HG02943 (cell line): ENCODE data around the gene NR5A2.

Source experiments
- ATAC-seq: cut with Tn5 transposase; IDR thresholded peaks from one replicate; pipeline ENCODE4 v1.9.1; 2021; ENCODE audit warnings: mild to moderate bottlenecking, low read depth, moderate library complexity; ENCODE audit not compliant: unreplicated experiment

Gene NR5A2

DNA sequence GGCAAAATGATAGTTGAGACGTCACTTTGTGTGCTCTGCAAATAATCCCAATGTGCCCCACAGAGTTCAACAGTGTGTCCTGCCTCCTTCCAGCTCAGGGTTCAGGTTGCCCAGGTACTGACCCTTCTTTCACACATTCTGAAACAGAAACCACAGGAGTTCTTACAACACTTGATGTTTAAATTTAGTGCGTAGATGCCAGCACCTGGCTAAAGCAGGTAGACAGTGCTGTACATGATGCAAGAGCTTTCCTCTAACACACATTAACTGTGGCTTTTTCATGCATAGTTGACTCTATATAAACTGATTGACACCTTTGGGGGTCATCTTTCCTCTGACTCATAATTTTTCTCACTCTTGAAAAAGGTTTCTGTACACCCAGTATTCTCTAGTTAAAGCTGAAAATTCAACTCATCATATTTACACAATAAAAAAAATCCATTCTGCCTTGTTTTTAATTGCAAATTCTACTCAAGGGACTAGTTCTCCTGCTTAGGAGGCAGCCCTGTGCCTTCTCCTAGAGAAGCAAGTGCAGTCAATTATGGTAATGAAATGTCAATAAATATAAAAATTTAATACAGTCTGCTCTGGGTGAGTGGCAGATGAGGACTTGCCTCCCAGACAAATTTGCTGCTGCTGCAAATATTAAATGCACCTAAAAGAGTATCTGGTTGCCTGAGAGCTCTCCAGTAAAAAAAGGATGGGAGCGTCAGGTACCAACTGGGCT, 91.4 kb downstream of the NR5A2 start:
- no peak for ATAC-seq

DNA sequence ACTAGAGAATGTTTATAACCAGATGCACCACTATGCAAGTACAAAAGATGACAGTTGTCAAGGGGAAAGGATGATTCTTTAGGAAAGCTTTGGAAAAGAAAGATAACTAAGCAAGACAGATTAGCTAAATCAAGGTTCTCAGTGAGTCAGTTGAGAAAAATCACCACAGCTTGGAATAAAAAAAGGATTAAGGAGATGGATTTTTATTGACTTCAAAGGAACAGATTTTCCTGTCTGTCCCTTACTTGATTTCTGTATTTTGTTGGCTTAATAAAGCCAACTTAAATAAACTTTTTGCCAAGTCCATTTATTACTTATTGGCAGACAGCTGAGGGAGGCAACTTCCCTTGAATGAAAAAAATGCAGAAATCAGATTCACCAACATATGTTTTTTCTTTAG, 93.9 kb downstream of the NR5A2 start:
- no peak for ATAC-seq

DNA sequence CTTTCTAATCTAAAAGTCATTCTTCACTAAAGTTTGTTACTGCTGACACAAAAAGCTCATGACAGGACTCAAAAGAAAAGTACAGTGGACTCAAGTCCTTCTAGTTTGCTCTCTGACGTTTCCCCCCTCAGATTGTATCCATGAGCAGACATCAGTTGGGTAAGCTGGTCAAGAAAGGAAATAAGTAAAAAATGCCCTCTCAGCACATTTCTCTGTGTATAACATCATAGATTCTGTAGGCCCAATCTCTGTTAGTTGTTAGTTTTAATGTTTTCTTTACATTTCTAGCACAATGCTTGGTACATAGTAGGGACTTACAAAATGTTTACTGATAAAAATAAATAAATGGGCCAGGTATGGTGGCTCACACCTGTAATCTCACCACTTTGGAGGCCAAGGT, 96.8 kb downstream of the NR5A2 start:
- no peak for ATAC-seq

DNA sequence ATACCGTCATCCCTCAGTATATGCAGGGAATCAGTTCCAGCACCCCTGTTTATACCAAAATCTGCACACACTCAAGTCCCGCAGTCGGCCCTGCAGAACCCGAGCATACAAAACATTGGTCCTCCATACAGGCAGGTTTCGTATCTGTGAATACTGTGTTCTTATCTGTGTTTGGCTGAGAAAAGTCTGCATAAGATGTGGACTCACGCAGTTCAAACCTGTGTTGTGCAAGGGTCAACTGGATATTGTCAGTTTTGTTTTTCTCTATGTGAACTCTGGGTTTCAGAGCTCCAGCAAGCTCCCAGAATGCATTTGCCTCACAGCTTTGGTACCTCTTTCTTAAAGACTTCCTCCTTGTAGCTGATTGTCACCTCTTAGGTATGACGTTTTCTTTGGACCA, 100.6 kb downstream of the NR5A2 start:
- ATAC-seq, result no peak

DNA sequence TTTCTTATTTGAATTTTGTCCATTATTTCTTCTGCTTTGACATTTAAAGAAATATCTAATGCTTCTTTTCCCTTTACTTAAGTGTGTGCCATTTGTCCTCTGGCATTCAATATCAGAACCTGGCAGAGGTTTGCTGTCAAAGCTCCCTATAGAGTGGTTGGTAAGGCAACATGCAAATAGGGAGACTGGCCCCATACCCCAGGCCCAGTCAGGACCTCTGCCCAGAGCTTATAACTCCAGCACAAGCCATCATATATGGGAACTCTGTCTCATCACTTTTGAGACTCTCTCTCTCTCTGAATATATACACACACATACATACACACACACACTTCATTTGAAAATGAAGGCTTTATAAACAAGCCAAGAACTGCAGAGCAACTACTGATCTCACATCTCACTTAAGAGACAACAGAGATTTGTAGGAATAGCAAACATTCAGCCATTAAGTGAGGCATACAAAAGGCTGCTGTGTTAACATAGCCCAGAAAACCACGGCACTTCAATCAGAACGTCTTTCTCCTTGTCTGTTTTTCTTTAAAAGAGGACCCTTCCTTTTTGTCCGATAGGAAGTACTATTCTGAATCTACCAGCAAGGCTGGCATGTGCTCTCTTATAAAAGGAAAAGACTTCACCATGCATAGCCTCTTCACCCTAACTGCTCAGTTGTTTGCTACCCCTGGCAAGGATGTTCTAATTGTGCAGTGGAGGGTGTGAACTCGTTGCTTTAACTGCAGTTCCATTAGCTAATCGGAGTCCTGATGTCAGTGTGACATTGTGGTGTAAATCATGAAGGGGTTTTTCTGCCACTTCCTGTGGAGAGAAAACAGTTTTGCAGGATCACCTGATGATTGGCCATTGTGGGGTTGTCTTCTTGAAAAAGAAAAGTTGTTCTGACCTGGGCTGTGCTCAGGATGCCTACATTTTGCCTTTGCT, 101.7 kb downstream of the NR5A2 start:
- no peak for ATAC-seq

DNA sequence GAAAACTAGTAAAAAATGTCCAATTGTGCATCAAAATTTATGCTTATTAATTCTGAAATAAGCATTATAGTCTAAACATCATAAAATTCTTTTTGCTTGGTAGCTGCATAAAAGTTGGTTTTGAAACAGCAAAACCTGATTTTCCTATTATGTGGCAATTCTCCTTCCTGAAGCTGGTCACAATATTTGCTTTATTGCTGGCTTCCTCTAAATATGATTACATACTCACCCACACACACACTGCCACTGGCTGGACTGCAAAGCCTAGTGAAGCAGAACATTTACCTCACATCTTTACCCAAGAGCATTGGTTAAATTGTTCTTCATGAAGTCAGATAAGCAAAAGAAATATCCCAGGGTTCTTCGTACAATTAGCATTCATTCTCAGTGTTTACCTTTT, 103.0 kb downstream of the NR5A2 start:
- ATAC-seq, result no peak

DNA sequence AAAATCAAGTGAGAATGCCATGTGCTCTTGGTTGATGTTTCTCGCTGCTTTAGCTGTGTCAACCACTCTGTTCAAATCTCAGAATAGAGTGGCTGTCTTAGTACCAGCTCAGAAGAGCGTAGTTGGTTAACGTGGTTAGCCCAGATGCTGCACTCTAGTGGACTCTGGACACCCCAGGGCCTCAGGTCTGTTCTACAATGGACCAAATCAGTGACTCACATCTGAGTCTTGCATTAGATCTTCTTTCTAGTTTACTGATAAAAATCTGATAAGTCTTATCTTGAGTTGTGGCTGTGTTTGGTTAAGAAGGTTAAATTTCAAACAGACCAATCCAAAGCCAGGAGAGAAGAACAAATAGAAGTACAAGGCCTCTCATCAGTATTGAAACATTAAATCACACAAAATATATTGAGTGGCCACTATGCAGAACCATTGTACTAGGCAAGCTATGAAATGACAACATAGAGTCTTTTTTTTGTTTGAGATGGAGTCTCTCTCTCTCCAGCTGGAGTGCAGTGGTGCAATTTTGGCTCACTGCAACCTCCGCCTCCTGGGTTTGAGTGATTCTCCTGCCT, 104.1 kb downstream of the NR5A2 start:
- no peak for ATAC-seq

DNA sequence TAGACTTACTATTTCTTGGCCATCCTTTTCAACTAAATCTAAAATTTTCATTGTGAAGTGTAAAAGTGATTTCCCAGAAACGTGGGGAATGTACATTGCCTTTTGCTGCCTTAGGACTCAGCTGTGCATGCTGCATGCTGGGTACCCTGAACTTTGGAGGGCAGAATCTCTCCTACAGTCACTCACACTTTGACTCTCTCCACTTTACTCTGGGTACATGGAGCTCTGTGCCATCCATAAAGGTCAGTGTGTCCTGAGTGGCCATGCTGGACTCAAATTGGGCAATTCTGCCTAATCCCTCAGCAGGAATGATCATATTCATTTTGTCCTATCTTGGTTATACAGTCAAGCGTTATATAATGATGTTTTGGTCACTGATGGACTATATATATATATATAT, 105.6 kb downstream of the NR5A2 start:
- ATAC-seq, result no peak

DNA sequence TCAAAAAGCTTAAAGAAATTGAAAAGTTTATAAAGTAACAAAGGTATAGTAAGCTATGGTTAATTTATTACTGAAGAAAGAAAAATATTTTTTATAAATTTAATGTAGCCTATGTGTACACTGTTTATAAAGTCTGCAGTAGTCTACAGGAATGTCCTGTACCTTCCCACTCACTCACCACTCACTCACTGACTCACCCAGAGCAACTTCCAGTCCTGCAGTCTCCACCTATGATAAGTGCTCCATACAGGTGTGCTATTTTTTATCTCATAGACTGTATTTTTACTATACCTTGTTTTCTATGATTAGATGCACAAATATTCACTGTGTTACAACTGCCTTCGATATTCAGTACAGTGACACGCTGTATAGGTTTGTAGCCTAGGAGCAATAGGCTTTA, 106.6 kb downstream of the NR5A2 start:
- ATAC-seq, result no peak

DNA sequence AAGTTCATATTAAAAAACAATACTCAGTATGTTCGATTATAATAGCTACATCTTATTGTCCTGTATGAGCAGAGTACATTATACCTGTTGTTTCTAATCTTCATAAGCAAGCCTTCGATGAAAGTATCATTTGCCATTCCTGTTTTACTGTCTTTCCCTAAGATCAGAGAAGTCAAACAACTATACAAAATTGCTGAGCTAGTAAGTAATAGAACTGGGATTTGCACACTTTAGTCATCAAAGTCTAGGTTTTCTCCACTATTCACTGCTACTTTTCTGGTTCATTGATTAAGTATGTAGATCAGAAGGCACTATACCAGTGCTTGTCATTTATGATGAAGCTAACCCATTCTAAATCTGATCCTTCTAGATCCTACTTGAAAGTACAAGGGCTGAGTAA, 108.9 kb downstream of the NR5A2 start:
- ATAC-seq, result no peak

DNA sequence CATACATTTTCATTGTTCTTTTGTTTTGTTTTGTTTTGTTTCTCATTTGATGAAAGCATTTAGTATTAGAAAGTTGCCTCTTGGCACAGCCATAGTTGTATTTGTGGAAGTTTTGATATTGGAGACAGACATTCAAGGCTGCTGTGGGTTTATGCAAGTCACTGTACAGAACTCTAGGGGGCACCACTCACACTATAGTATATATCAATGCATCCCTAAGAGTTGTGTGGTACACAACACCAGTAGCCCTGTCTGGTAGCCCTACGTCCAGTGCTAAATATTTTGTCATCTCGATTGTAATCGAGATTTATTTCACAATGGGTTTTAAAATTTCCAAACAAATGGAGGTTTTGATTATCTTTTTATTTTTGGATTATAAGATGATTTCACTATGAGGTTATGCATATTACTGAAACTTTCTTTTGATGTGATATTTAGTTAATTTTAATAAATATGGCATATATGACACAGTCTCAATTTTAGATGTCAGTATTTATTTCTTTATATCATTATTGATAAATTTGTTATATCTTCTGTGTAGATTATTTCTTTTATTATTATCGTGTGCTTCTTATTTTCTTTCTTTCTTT, 112.2 kb downstream of the NR5A2 start:
- ATAC-seq, result peak; percentile 59

DNA sequence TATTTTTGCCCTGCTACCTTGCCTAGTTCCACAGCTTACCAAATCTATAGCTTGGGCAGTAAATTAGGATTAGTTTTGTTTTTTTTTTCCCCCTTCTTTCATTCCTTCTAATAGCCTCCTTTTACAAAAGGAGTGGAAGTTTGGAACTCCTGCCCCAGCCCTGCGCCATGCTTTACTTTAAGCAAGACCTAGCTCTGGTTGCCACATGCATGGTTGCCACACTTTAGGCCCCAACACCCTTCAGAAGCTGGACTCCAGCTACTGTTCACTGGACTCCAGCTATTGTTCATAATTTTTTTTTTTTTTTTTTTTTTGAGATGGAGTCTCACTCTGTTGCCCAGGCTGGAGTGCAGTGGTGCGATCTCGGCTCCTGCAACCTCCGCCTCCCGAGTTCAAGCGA, 115.8 kb downstream of the NR5A2 start:
- ATAC-seq, result no peak

DNA sequence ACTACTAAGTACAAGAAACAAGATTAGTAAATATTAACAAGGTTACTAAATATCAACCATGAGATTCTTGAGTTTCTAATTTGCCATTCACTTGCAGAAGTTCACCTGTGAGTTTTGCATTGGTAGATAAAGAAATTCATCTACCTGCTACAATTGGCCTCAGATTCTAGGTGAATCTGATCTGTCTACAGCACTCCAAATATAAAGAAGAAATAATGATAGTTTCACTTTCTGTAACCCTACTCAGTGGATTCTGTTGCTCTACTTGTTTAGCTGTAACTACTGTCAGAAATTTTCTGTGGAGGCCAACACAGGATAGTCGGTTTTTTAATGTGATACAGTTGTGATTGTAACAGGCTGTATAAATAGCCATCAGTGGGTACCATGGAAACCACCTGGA, 118.6 kb downstream of the NR5A2 start:
- ATAC-seq, result no peak

DNA sequence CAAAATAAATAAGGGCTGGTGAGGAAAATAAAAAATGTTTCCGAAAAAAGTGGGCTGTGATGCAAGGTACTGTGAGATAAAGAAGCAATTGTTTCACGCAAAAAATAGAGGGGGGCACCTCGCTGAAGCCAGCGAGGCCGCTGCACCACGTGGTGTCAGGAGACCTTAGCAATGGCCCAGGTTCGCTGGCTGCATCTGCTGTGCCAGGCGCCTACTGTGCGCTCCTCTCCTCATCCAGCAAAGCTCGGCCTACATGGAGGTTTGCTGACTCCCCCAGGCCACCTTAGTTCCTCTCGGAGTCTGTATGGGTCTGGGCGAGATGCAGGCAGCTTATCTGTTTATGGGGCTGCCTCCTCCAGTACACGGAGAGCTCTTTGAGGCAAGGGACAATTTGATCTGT, 119.6 kb downstream of the NR5A2 start:
- no peak for ATAC-seq

DNA sequence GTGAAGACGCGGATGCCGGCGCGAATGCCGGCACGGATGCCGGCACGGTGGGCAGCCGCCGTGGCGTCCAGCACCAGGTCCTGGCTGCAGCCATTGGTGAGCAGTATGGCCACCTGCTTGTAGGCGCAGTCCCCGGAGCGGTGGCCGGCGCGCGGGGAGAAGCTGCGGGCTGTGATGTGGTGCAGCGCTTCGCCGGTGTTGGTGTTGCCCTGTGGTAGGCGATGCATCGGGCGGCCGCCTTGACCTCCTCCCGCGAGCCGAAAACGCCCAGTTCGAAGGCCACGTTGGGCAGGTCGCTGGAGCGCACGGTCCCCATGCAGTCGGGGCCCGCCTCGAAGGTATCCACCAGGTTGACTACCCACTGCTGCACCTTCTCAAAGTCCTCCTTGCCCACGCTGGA, 120.2 kb downstream of the NR5A2 start:
- no peak for ATAC-seq

DNA sequence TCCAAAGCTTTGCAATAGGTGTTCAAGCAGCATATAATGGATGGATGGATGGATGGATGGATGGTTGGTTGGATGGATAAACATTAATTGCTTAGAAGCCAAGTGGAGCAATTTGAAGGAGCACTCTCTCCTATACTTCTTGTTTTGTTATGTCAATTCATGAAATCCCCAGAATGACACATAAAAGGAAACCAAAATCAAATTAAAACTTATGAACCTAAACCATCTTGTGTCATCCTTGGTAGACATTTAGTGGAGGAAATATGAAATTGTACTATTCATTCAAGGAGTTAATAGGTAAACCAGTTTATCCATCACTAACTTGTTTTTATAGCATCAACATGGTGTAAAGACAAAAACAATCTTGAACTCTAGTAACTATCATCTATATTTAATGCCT, 122.5 kb downstream of the NR5A2 start:
- ATAC-seq, result no peak

DNA sequence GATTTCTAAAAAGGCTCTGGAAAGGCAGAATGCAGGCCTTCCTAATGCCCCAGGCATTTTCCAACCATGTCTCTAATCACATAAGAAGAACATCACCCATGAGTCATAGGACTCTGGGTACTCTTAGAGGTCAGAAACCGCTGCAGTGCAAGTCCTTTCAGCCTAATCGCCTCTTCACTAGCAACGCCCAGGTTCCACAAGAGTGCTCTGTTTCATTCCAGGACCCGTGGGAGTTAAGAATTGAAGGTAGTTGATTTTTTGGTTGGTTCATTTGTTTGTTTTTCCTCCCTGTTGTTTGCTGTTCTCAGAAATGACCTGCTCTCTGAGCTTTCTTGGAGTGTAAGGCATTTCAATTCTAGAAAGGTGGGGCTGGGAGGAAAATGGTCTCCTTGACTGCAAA, 123.2 kb downstream of the NR5A2 start:
- no peak for ATAC-seq

DNA sequence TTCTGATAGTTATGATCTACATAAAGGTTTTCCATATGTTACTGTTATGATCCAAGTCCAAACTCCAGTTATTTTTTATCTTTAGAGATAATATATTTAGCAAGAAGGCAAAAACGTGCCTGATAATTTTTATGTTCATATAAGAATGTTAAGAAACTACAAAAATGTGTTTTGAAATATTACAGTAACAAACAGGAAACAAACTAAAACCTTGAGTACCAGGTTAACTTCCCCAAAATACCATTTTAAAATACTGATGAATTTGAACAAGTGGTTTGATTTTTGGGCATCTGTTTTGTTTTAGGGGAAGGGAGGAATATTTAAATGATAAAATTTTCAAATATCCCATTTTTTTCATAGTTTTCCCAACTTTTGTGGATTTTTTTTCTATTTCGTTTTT, 124.8 kb downstream of the NR5A2 start:
- no peak for ATAC-seq

DNA sequence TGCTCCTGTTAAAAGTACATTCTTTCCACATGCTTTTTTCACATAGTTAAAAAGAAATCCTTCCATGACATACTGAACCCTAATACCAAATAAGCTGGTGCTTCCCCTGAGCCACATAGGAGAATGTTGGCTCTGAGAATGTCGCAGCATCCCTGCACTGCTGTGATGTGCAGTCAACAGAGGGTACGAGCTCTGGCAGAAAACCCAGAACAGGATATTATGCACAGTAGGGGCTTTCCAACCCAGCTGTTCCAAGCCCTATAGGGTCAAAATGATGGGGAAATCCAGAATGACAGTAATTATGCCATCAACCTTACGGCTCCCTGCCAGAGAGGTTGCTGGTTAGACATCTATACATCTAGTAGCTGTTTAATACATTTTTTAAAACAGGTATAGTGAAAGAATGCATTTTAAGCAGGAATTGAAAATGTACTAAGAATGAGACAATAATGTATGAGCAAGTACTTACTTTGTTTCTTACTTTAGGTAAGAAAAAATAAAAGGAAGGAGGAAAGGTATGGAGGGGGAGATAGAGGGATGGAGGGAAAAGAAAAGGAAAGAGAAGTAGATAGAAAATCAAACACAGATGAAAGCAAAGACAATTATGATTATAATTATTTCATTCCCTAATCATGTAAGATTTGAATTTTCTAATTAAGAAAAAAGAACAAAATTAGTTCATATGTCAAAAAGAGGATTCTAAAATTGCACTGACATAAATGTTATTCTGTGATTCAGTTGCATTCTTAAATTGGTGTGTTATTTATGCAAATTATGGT, 126.0 kb downstream of the NR5A2 start:
- peak; percentile 54 for ATAC-seq

DNA sequence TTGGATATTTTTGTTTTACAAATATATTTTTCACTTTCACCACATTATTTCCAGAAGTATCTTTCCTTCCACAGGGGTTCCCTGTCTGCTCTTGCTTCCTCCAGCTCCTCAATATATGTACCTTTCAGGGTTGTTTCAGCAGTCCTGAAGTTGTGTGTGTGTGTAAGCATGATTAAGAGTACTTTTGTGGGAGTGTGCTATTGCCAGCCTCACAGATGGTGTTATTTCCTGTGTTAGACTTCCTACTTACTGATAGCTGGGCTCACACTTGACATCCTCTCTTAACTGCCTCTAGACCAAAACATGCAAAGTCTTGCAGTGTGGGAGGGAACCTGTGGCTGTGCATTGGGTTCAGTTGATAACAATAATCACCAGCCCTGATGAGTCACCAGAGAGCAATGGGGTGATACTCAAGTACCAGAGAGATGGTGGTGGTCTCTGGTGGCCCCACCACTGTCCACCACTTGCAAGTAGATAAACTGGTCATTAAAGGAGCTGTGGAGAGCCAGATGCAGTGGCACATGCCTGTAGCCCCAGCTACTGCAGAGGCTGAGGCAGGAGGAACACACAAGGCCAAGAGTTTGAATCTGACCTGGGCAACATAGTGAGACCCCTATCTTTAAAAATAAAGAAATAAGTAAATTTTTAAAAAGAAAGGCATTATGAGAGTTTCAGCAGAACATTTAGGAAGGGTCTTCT, 126.7 kb downstream of the NR5A2 start:
- peak; percentile 92 for ATAC-seq
